ENCODE results near the gene RPUSD4. TPM values are rescaled to one million over a fixed set of nuclear protein-coding genes. Genes with fewer than 3 reads are reported as not detected.

The RPUSD4 gene
- total RNA-seq, 1 experiment from 2014 or later: 25.1 TPM

DNA sequence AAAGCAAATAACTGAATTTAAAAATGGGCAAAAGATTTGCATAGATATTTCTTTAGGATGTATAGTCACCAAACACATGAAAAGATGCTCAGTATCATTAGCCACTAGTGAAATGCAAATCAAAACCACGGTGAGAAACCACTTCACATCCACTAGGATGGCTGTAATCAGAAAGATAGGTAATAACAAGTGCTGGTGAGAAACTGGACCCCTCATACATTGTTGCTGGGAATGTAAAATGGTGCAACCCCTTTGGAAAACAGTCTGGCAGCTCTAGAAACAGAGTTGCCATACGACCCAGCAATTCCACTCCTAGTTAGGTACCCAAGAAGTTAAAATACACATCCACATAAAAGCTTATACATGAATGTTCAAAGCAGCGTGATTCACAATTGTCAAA lies 16.3 kb downstream of the RPUSD4 start:
- no peaks in the 10 kb centered on the region for H3K9me3 ChIP-seq (ENCODE audit: insufficient read depth, low read depth)
- POLR2A ChIA-PET (ENCODE audit: unreplicated experiment): no interaction called here
- H3K79me2 ChIP-seq (ENCODE audit: low read depth): no peaks in the 10 kb centered on the region
- peaks cover 20% of the 10 kb centered on the region for H3K36me3 ChIP-seq (ENCODE audit: low read depth)
- intact Hi-C loops (cut with micrococcal nuclease; ENCODE audit: unreplicated experiment): no loop called here
- H3K27me3 ChIP-seq (ENCODE audit: insufficient read depth, low read depth): no peaks in the 10 kb centered on the region
- H3K4me1 ChIP-seq (replicated peaks; ENCODE audit: insufficient read depth): no peaks in the 10 kb centered on the region
- H2AFZ ChIP-seq: no peak overlapping the region
- CTCF ChIA-PET: no interaction called here
- no TSS peak for BruUV-seq (replicated peaks)
- no peak for DNase-seq
- H3K4me2 ChIP-seq: no peak overlapping the region
- no peak overlapping the region for H3K4me3 ChIP-seq
- no peaks in the 10 kb centered on the region for H3K9me2 ChIP-seq (ENCODE audit: insufficient read depth)
- TF ChIP-seq EZH2 (IDR thresholded peaks at IDR 0.05; ENCODE audit: low read depth): no peak
- TF ChIP-seq, protein P1, sequence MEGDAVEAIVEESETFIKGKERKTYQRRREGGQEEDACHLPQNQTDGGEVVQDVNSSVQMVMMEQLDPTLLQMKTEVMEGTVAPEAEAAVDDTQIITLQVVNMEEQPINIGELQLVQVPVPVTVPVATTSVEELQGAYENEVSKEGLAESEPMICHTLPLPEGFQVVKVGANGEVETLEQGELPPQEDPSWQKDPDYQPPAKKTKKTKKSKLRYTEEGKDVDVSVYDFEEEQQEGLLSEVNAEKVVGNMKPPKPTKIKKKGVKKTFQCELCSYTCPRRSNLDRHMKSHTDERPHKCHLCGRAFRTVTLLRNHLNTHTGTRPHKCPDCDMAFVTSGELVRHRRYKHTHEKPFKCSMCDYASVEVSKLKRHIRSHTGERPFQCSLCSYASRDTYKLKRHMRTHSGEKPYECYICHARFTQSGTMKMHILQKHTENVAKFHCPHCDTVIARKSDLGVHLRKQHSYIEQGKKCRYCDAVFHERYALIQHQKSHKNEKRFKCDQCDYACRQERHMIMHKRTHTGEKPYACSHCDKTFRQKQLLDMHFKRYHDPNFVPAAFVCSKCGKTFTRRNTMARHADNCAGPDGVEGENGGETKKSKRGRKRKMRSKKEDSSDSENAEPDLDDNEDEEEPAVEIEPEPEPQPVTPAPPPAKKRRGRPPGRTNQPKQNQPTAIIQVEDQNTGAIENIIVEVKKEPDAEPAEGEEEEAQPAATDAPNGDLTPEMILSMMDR (conservative IDR thresholded peaks at IDR 0.05): no peak
- no peak overlapping the region for H3K27ac ChIP-seq
- peaks cover 6% of the 10 kb centered on the region for H4K20me1 ChIP-seq (ENCODE audit: insufficient read depth)
- H3F3A ChIP-seq (ENCODE audit: insufficient read depth, low read depth): no peaks in the 10 kb centered on the region

DNA sequence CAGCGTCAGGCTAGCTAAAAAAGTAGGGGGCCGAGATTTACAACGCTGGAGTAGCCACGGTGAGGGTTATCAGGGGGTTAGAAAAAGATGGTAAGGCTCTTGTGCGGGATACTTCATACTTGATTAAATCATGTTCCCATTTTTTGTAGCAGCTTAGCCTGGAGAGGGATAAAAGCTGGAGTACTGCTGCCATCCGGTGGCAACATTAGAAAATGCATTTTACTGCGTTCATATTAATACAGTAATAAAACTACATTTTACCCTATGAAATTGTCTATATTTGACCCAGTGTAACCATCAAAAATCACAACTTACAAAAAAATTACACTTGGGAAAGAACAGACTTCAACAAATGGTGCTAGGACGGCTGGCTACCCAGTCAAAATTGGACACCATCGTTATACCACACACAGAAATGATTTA lies 17.3 kb downstream of the RPUSD4 start:
- Histone ChIP-seq H3K4me2 (no peak overlapping the region), H3K27ac (no peak overlapping the region), H3K9me2 (ENCODE audit: insufficient read depth) (no peaks in the 10 kb centered on the region), H3K27me3 (ENCODE audit: insufficient read depth, low read depth) (no peaks in the 10 kb centered on the region), H2AFZ (no peak overlapping the region), H4K20me1 (ENCODE audit: insufficient read depth) (peaks cover 6% of the 10 kb centered on the region), H3K4me1 (replicated peaks; ENCODE audit: insufficient read depth) (no peaks in the 10 kb centered on the region), H3K79me2 (ENCODE audit: low read depth) (no peaks in the 10 kb centered on the region), H3K9me3 (ENCODE audit: insufficient read depth, low read depth) (no peaks in the 10 kb centered on the region), H3F3A (ENCODE audit: insufficient read depth, low read depth) (no peaks in the 10 kb centered on the region), H3K4me3 (no peak overlapping the region), H3K36me3 (ENCODE audit: low read depth) (peaks cover 20% of the 10 kb centered on the region)
- TF ChIP-seq, protein P1 (conservative IDR thresholded peaks at IDR 0.05): peak; percentile 87
- TF ChIP-seq EZH2 (IDR thresholded peaks at IDR 0.05; ENCODE audit: low read depth): no peak
- BruUV-seq (replicated peaks): no TSS peak
- CTCF ChIA-PET: interaction anchor here (0.7 to 1.1 kb wide), 2 partner anchors 132 to 271 kb away, joined by 3 to 5 read pairs; no protein-coding TSS in a partner anchor
- intact Hi-C loops (cut with micrococcal nuclease; ENCODE audit: unreplicated experiment): loop anchor here (1.0 kb wide), 3 partner anchors 133 to 271 kb away; no protein-coding TSS in a partner anchor
- POLR2A ChIA-PET (ENCODE audit: unreplicated experiment): interaction anchor here (0.6 kb wide), 1 partner anchor 67 kb away, joined by 5 read pairs; no protein-coding TSS in a partner anchor
- DNase-seq: peak in 1 of 2 experiments; percentile 48

DNA sequence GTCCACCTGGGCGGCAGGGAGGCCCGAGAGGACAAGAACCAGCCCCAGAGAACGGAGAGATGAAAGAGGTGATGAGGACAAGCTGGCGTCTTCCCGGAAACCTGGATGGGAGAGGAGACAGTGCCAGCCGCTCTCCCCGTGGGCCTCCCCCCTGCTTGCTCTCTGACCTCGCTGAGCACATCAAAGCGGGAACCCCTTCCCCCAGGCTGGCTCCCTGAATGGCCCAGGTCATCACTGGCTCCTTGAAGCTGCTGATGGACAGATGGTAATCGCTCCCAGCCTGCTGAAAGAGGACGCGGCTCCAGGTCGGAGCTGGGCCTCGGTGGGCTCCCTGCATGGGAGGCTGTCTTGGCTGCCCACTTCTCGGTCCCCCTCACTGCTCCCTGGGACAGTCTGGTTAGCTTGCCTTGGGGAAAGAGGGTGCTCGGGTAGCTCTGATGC lies 18.4 kb downstream of the RPUSD4 start:
- CTCF ChIA-PET: interaction anchor here (1.1 kb wide), 1 partner anchor 131 kb away, joined by 5 read pairs; no protein-coding TSS in a partner anchor
- peaks cover 13% of the 10 kb centered on the region for H3K36me3 ChIP-seq (ENCODE audit: low read depth)
- no TSS peak for BruUV-seq (replicated peaks)
- H3K9me2 ChIP-seq (ENCODE audit: insufficient read depth): no peaks in the 10 kb centered on the region
- H4K20me1 ChIP-seq (ENCODE audit: insufficient read depth): peaks cover 6% of the 10 kb centered on the region
- intact Hi-C loops (cut with micrococcal nuclease; ENCODE audit: unreplicated experiment): no loop called here
- no peak for DNase-seq
- POLR2A ChIA-PET (ENCODE audit: unreplicated experiment): no interaction called here
- H3K4me1 ChIP-seq (replicated peaks; ENCODE audit: insufficient read depth): no peaks in the 10 kb centered on the region
- no peak overlapping the region for H3K4me2 ChIP-seq
- no peak overlapping the region for H3K27ac ChIP-seq
- H3K27me3 ChIP-seq (ENCODE audit: insufficient read depth, low read depth): no peaks in the 10 kb centered on the region
- no peak overlapping the region for H2AFZ ChIP-seq
- H3K9me3 ChIP-seq (ENCODE audit: insufficient read depth, low read depth): no peaks in the 10 kb centered on the region
- no peaks in the 10 kb centered on the region for H3K79me2 ChIP-seq (ENCODE audit: low read depth)
- H3F3A ChIP-seq (ENCODE audit: insufficient read depth, low read depth): no peaks in the 10 kb centered on the region
- H3K4me3 ChIP-seq: no peak overlapping the region
- TF ChIP-seq, protein P1 (conservative IDR thresholded peaks at IDR 0.05): no peak
- TF ChIP-seq EZH2 (IDR thresholded peaks at IDR 0.05; ENCODE audit: low read depth): no peak

Data from PC-9 (cell line).